Mesenchymal stem cell (in vitro differentiated cells and primary cell): ENCODE results near the gene M6PR.

Source experiments
- DNase-seq: peaks from one replicate; pipeline ENCODE4 v3.0.0-alpha.2; 2013
- H2AFZ ChIP-seq: one replicate; pipeline ENCODE4 v1.6.1; 2013; ENCODE audit warnings: low read depth, mild to moderate bottlenecking, control low read depth, inconsistent platforms, low read length, moderate library complexity
- H2AK5ac ChIP-seq: 2 replicates; pipeline ENCODE4 v1.6.1; 2013; ENCODE audit warnings: low read length, moderate library complexity, mild to moderate bottlenecking, inconsistent platforms; ENCODE audit not compliant: severe bottlenecking
- H2BK120ac ChIP-seq: one replicate; pipeline ENCODE4 v1.6.1; 2013; ENCODE audit warnings: low read depth, mild to moderate bottlenecking, inconsistent platforms, low read length, moderate library complexity
- H2BK12ac ChIP-seq, 2 experiments: one replicate each; pipeline ENCODE4 v1.6.1; 2013; ENCODE audit warnings: inconsistent platforms in 2 of 2, low read length in 2 of 2, mild to moderate bottlenecking in 2 of 2, moderate library complexity in 2 of 2, control low read depth in 1 of 2
- H2BK15ac ChIP-seq: one replicate; pipeline ENCODE4 v1.6.1; 2013; ENCODE audit warnings: mild to moderate bottlenecking, low read depth, inconsistent platforms; ENCODE audit not compliant: poor library complexity, severe bottlenecking
- H2BK5ac ChIP-seq: 2 replicates; pipeline ENCODE4 v1.6.1; 2013; ENCODE audit warnings: low read depth, mild to moderate bottlenecking, low read length, control low read depth, inconsistent platforms; ENCODE audit not compliant: poor library complexity, severe bottlenecking
- H3K14ac ChIP-seq, 2 experiments: one replicate each; pipeline ENCODE4 v1.6.1; 2013; ENCODE audit warnings: inconsistent platforms in 2 of 2, low read length in 2 of 2, control low read depth in 1 of 2, mild to moderate bottlenecking in 1 of 2, moderate library complexity in 1 of 2
- H3K18ac ChIP-seq, 2 experiments: one replicate each; pipeline ENCODE4 v1.6.1; 2013; ENCODE audit warnings: inconsistent platforms in 2 of 2, low read length in 2 of 2, control low read depth in 1 of 2, low read depth in 1 of 2, mild to moderate bottlenecking in 1 of 2
- H3K23ac ChIP-seq, 2 experiments: one replicate each; pipeline ENCODE4 v1.6.1; 2013; ENCODE audit warnings: inconsistent platforms in 2 of 2, low read length in 2 of 2, mild to moderate bottlenecking in 2 of 2, moderate library complexity in 2 of 2, control low read depth in 1 of 2
- H3K27ac ChIP-seq: 2 replicates; pipeline ENCODE4 v1.5.1; 2013; ENCODE audit warnings: mild to moderate bottlenecking, moderate library complexity, low read length, control low read depth, inconsistent platforms; ENCODE audit not compliant: poor library complexity, severe bottlenecking
- H3K27me3 ChIP-seq, 2 experiments: 2 replicates each; pipeline versions ENCODE4 v1.6.1 to v1.7.0; 2013; ENCODE audit warnings: low read length in 2 of 2, mild to moderate bottlenecking in 2 of 2, moderate library complexity in 2 of 2, control low read depth in 1 of 2, inconsistent platforms in 1 of 2; ENCODE audit not compliant: control insufficient read depth in 1 of 2, insufficient read depth in 1 of 2
- H3K36me3 ChIP-seq, 2 experiments: 2 replicates each; pipeline versions ENCODE4 v1.6.1 to v1.7.0; 2013; ENCODE audit warnings: low read length in 2 of 2, control low read depth in 1 of 2, inconsistent platforms in 1 of 2, low read depth in 1 of 2, mild to moderate bottlenecking in 1 of 2; ENCODE audit not compliant: insufficient read depth in 2 of 2, control insufficient read depth in 1 of 2
- H3K4ac ChIP-seq, 2 experiments: one replicate each; pipeline ENCODE4 v1.6.1; 2013; ENCODE audit warnings: inconsistent platforms in 2 of 2, low read length in 2 of 2, mild to moderate bottlenecking in 2 of 2, moderate library complexity in 2 of 2, control low read depth in 1 of 2, low read depth in 1 of 2
- H3K4me1 ChIP-seq: 2 replicates; pipeline ENCODE4 v1.6.1; 2013; ENCODE audit warnings: low read depth, low read length, control low read depth; ENCODE audit not compliant: control insufficient read depth, insufficient read depth
- H3K4me2 ChIP-seq: 2 replicates; pipeline ENCODE4 v1.6.1; 2013; ENCODE audit warnings: low read length, mild to moderate bottlenecking, inconsistent platforms; ENCODE audit not compliant: poor library complexity, severe bottlenecking
- H3K4me3 ChIP-seq, 2 experiments: 2 replicates each; pipeline versions ENCODE4 v1.5.1 to v1.7.0; 2013; ENCODE audit warnings: low read length in 2 of 2, mild to moderate bottlenecking in 2 of 2, control low read depth in 1 of 2, low read depth in 1 of 2; ENCODE audit not compliant: insufficient read depth in 1 of 2
- H3K79me1 ChIP-seq: replicated peaks from 2 replicates; pipeline ENCODE4 v1.6.1; 2013; ENCODE audit warnings: mild to moderate bottlenecking, control low read depth, low read length, inconsistent platforms; ENCODE audit not compliant: poor library complexity, severe bottlenecking
- H3K9ac ChIP-seq: 2 replicates; pipeline ENCODE4 v1.7.0; 2013; ENCODE audit warnings: mild to moderate bottlenecking, low read length, moderate library complexity
- H3K9me3 ChIP-seq: 2 replicates; pipeline ENCODE4 v1.7.0; 2013; ENCODE audit warnings: mild to moderate bottlenecking, low read length; ENCODE audit not compliant: control insufficient read depth
- H4K8ac ChIP-seq: one replicate; pipeline ENCODE4 v1.6.1; 2013; ENCODE audit warnings: inconsistent platforms, mild to moderate bottlenecking, low read length, moderate library complexity
- H4K91ac ChIP-seq: one replicate; pipeline ENCODE4 v1.6.1; 2013; ENCODE audit warnings: mild to moderate bottlenecking, low read length, inconsistent platforms
- WGBS: methylation state at CpG from one replicate; pipeline ENCODE4 v1.1.7; 2013; ENCODE audit warnings: mixed read lengths; 5-methylcytosine and 5-hydroxymethylcytosine counted together

Gene M6PR

DNA sequence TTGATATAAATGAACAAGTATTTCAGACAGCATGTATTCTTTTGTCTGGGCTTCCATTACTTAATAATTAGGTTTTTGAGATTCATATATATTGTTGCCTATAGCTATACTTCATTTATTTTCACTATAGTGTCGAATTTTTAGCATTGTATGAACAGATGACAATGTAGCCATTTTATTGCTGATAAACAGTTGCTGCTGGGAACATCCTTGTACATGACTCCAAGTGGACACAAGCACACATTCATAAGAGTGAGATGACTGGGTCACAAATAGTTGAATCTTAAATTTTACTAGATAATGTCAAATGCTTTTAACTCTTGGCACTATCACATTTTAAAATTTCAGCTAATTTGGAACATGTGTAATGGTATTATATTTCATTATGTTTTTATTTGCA is 54.5 kb downstream of the M6PR start:
- Histone ChIP-seq H3K4me2 (no peak overlapping the region), H3K14ac (no peak overlapping the region)
- WGBS, result no CpG with 5 or more reads among the region's 1 CpG

DNA sequence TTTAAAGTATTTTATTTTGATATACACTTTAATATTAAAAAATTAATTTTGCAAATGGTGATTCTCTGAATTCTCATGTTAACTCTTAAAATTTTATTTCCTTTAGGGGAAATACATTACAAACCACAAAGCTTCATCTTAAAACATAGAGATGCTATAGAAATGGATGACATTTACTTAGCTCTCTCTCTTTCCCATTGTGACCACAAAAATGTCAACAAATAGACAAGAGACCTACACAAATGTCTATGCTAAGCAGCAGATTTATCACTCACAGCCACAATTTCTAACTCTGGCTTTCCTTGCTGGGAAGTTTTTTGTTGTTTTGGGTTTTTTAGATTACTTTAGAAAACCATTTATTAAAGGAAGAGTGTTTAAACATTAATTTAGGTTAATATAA is 55.1 kb downstream of the M6PR start:
- no peak overlapping the region for H2BK15ac ChIP-seq
- peak; percentile 78 for DNase-seq
- no peak overlapping the region for H2AK5ac ChIP-seq
- H3K4me3 ChIP-seq, result no peak overlapping the region
- H3K27me3 ChIP-seq, result peaks cover 0 to 4% of the 10 kb centered on the region in 2 experiments
- no peak overlapping the region for H3K4me2 ChIP-seq
- H3K4ac ChIP-seq, result no peak overlapping the region
- no peak overlapping the region for H3K14ac ChIP-seq
- H3K27ac ChIP-seq, result no peak overlapping the region
- H3K9ac ChIP-seq, result no peak overlapping the region
- H2AFZ ChIP-seq, result no peak overlapping the region
- no peaks in the 10 kb centered on the region for H3K36me3 ChIP-seq
- no peak overlapping the region for H2BK12ac ChIP-seq
- no peaks in the 10 kb centered on the region for H3K79me1 ChIP-seq
- H4K8ac ChIP-seq, result no peak overlapping the region
- H3K4me1 ChIP-seq, result no peaks in the 10 kb centered on the region
- H3K9me3 ChIP-seq, result no peaks in the 10 kb centered on the region
- H3K23ac ChIP-seq, result no peak overlapping the region
- no peak overlapping the region for H2BK5ac ChIP-seq
- no peak overlapping the region for H3K18ac ChIP-seq
- no peak overlapping the region for H2BK120ac ChIP-seq
- H4K91ac ChIP-seq, result no peak overlapping the region

More for the DNA sequence above, 54.5 kb downstream of the M6PR start:
- Histone ChIP-seq H3K36me3 (no peaks in the 10 kb centered on the region), H2BK15ac (no peak overlapping the region), H2AK5ac (no peak overlapping the region), H3K4me3 (no peak overlapping the region), H3K9me3 (no peaks in the 10 kb centered on the region), H4K8ac (no peak overlapping the region), H3K18ac (no peak overlapping the region), H3K27ac (no peak overlapping the region), H3K4me1 (no peaks in the 10 kb centered on the region), H3K4ac (no peak overlapping the region), H2BK120ac (no peak overlapping the region), H3K9ac (no peak overlapping the region), H2BK5ac (no peak overlapping the region), H2AFZ (no peak overlapping the region), H2BK12ac (no peak overlapping the region), H3K79me1 (no peaks in the 10 kb centered on the region), H3K27me3 (peaks cover 0 to 4% of the 10 kb centered on the region in 2 experiments), H4K91ac (no peak overlapping the region), H3K23ac (no peak overlapping the region)
- no peak for DNase-seq

DNA sequence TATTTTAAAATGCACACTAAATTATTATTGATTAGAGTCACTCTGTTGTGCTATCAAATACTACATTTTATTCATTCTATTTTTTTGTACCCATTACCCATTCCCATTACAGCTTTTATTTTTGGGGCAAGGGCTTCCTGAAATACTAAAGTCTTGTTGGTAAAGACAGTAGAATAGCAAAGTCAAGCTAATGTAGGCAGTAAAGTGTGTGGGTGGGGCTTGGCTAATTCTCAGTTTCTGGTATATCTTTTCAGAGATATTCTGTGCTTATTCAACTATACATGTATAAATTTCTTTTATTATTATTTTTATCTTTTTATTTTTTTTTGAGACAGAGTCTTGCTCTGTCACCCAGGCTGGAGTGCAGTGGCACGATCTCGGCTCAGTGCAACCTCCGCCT is 57.5 kb downstream of the M6PR start:
- Histone ChIP-seq H3K79me1 (no peaks in the 10 kb centered on the region), H3K4me3 (no peak overlapping the region), H2BK15ac (no peak overlapping the region), H3K18ac (no peak overlapping the region), H3K4me1 (no peaks in the 10 kb centered on the region), H2AFZ (no peak overlapping the region), H2AK5ac (no peak overlapping the region), H3K9ac (no peak overlapping the region), H3K27ac (no peak overlapping the region), H4K8ac (no peak overlapping the region), H3K9me3 (no peaks in the 10 kb centered on the region), H2BK120ac (no peak overlapping the region), H2BK5ac (no peak overlapping the region), H3K4ac (no peak overlapping the region), H3K4me2 (no peak overlapping the region), H3K14ac (no peak overlapping the region), H2BK12ac (no peak overlapping the region), H4K91ac (no peak overlapping the region), H3K36me3 (no peaks in the 10 kb centered on the region), H3K23ac (no peak overlapping the region), H3K27me3 (no peaks in the 10 kb centered on the region)
- 100% methylated on average over 3 of the region's 3 CpGs for WGBS
- DNase-seq, result no peak
